LNCAP (cell line): ENCODE measurements around the gene PRSS12.

Experiments
- TF ChIP-seq, protein P1 (sequence below): fragments of 450-650 bp; IDR thresholded peaks from 2 replicates; pipeline ENCODE4 v1.5.1; 2017; ENCODE audit warnings: mild to moderate bottlenecking

Gene PRSS12

DNA sequence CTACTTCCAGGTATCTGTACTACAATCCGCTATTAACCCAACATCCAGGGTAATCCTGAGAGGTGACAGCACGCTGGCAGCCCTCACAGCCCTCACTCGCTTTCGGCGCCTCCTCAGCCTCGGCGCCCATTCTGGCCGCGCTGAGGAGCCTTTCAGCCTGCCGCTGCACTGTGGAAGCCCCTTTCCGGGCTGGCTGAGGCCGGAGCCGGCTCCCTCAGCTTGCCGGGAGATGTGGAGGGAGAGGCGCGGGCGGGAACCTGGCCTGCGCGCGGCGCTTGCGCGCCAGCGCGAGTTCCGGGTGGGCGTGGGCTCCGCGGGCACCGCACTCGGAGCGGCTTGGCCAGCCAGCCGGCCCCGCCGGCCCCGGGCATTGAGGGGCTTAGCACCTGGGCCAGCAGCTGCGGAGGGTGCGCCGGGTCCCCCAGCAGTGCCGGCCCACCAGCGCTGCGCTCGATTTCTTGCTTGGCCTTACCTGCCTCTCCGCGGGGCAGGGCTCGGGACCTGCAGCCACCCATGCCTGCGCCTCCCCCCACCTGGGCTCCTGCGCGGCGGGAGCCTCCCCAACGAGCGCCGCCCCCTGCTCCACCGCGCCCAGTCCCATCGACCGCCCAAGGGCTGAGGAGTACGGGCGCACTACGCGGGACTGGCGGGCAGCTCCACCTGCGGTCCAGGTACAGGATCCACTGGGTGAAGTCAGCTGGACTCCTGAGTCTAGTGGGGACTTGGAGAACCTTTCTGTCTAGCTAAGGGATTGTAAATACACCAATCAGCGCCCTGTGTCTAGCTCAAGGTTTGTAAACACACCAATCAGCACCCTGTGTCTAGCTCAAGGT lies 87.3 kb downstream of the PRSS12 start:
- TF ChIP-seq, protein P1, sequence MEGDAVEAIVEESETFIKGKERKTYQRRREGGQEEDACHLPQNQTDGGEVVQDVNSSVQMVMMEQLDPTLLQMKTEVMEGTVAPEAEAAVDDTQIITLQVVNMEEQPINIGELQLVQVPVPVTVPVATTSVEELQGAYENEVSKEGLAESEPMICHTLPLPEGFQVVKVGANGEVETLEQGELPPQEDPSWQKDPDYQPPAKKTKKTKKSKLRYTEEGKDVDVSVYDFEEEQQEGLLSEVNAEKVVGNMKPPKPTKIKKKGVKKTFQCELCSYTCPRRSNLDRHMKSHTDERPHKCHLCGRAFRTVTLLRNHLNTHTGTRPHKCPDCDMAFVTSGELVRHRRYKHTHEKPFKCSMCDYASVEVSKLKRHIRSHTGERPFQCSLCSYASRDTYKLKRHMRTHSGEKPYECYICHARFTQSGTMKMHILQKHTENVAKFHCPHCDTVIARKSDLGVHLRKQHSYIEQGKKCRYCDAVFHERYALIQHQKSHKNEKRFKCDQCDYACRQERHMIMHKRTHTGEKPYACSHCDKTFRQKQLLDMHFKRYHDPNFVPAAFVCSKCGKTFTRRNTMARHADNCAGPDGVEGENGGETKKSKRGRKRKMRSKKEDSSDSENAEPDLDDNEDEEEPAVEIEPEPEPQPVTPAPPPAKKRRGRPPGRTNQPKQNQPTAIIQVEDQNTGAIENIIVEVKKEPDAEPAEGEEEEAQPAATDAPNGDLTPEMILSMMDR = no peak

DNA sequence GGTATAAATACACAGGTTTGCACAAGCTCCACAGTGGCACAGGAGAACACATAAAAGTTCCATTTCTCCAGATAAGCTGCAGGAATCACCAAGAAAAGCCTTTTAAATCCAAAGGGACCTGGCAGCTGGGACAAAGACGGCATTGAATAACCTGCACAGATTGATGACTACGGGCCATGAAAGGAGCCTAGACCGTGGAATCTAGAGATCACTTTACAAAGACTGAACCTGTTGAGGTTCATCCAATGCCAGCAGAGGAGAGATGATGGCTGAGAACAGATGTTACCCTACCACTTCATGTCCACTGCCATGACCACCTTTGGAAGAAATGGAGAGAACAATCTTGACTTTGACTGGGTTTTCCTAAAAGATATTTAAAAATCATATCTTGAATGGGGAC lies 88.7 kb downstream of the PRSS12 start:
- TF ChIP-seq, protein P1 = no peak

- TF ChIP-seq, protein P1 = no peak
Observed at GRCh38 chr4:118260309-118260708, 92.5 kb downstream of the PRSS12 start.

DNA sequence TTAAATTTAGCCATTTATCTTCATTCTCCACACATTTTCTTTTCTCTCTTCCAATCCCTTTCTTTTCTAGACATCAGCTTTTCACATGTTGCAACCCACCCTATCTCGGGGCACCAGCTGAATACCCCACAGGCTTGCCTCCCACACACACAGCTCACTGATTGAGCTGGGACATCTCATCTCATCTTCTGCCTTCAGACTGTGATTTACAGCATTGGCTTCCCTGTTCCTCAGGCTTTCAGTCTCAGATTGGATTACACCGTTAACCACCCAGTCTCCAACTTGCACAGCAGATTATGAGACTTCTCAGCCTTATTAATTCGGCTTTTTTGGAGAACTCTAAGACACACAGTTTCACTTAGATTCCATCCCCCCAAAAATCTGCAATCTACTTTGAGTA lies 93.7 kb downstream of the PRSS12 start:
- TF ChIP-seq, protein P1 = no peak

DNA sequence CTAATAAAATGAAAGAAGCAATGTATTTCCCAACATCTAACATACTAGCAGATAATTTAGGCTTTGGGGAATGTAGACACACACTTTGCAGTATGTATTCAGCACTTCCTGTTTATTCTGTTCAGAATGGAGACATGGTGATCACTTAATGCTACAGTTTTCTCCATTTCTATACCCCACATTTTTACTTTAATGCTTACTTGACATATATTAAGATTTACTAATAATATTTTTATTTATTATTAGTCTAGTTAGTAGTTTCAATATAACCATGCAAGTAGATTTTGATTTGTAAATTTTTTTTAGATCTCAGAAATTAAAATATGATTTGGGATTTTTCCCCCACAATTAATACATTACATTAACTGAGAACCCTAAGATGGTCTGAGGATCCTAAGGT lies 98.4 kb downstream of the PRSS12 start:
- TF ChIP-seq, protein P1 = no peak

GRCh38 chr4:118249890-118250289 lies 102.9 kb downstream of the PRSS12 start:
- TF ChIP-seq, protein P1 = no peak

DNA sequence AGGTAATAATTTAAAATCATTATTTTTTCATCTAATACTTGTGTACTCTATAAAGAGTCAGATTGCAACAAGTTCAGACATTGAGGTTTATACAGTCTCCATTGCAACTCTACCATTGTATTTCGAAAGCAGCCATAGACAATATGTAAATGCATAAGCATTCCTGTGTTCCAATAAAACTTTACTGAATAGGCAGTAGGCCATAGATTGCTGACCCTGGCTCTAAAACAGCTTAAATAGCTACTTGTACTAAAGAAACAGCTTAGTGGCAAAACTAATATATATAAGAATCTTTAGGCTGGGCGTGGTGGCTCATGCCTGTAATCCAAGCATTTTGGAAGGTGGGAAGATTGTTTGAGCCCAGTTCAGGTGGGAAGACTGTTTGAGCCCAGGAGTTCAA lies 115.3 kb downstream of the PRSS12 start:
- TF ChIP-seq, protein P1 = no peak
